Keratinocyte (primary cell): Measurements from ENCODE around the gene FOXF2.

Source experiments
- EZH2 ChIP-seq: IDR thresholded peaks from one replicate; pipeline ENCODE4 v1.6.1; 2012; ENCODE audit warnings: inconsistent platforms, mild to moderate bottlenecking, low read length, moderate library complexity
- TF ChIP-seq, protein P1 (sequence below), 3 experiments: IDR thresholded peaks in 1 of 3; conservative IDR thresholded peaks in 1 of 3; optimal IDR thresholded peaks in 1 of 3; 2 replicates in 2 of 3; 3 replicates in 1 of 3; pipeline versions ENCODE3 to v1.5.1; 2011; ENCODE audit warnings: low read length in 3 of 3, mild to moderate bottlenecking in 3 of 3, moderate library complexity in 2 of 3, control low read depth in 1 of 3, inconsistent platforms in 1 of 3; ENCODE audit not compliant: insufficient read depth in 2 of 3; ENCODE audit errors: extremely low read depth in 1 of 3

DNA sequence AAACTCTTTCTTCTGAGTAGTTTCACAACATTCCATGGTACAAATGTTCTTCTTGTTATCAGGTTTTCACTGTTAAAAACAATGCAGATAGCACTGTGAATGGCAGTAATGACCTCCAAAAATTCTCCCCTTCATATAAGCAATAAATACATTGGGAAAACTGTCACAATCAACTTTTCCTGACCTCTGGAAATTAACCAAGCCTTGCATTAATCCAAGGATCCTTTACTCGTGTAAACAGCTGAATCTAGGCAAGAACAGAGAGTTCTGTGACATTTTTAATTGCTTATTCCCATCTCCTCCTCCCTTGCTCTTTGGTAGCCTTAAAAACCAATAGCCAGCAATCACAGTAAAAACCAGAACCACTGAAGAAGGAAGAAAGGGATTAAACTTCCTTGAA is 39.7 kb upstream of the FOXF2 start:
- TF ChIP-seq, protein P1, sequence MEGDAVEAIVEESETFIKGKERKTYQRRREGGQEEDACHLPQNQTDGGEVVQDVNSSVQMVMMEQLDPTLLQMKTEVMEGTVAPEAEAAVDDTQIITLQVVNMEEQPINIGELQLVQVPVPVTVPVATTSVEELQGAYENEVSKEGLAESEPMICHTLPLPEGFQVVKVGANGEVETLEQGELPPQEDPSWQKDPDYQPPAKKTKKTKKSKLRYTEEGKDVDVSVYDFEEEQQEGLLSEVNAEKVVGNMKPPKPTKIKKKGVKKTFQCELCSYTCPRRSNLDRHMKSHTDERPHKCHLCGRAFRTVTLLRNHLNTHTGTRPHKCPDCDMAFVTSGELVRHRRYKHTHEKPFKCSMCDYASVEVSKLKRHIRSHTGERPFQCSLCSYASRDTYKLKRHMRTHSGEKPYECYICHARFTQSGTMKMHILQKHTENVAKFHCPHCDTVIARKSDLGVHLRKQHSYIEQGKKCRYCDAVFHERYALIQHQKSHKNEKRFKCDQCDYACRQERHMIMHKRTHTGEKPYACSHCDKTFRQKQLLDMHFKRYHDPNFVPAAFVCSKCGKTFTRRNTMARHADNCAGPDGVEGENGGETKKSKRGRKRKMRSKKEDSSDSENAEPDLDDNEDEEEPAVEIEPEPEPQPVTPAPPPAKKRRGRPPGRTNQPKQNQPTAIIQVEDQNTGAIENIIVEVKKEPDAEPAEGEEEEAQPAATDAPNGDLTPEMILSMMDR (optimal IDR thresholded peaks at IDR 0.05 in 1 of 3, IDR thresholded peaks at IDR 0.05 in 1 of 3, conservative IDR thresholded peaks at IDR 0.05 in 1 of 3; ENCODE audit: extremely low read depth in 1 of 3, insufficient read depth in 2 of 3, low read length in 3 of 3): no peak
- no peak for TF ChIP-seq EZH2
